MM.1S (cell line): ENCODE data around the gene MGAT5.
A peak's percentile ranks its signal among the peaks of the same experiment; 100 is the strongest.

Experiments used
- DNase-seq: peaks from one replicate; pipeline ENCODE4 v3.0.0-alpha.2; 2015
- H2AFZ ChIP-seq: fragments of 300-600 bp; sonication (generic); 2 replicates; pipeline ENCODE4 v1.6.0; 2016; ENCODE audit warnings: antibody characterized with exemption, low read length
- H3F3A ChIP-seq: fragments of 300-600 bp; sonication (generic); 2 replicates; pipeline ENCODE4 v1.6.1; 2016; ENCODE audit warnings: mild to moderate bottlenecking, antibody characterized with exemption, low read length, moderate library complexity, mixed read lengths; ENCODE audit not compliant: insufficient read depth
- H3K27ac ChIP-seq: fragments of 300-600 bp; sonication (generic); 2 replicates; pipeline ENCODE4 v1.5.1; 2016; ENCODE audit warnings: mild to moderate bottlenecking, low read length
- H3K27me3 ChIP-seq: fragments of 300-600 bp; sonication (generic); replicated peaks from 2 replicates; pipeline ENCODE4 v1.6.0; 2016; ENCODE audit warnings: low read length; ENCODE audit not compliant: insufficient read depth
- H3K36me3 ChIP-seq: fragments of 300-600 bp; sonication (generic); replicated peaks from 2 replicates; pipeline ENCODE4 v1.6.1; 2016; ENCODE audit warnings: mild to moderate bottlenecking, low read length, mixed read lengths; ENCODE audit not compliant: insufficient read depth
- H3K4me1 ChIP-seq: fragments of 300-600 bp; sonication (generic); 2 replicates; pipeline ENCODE4 v1.6.1; 2016; ENCODE audit warnings: low read length, mixed read lengths
- H3K4me2 ChIP-seq: fragments of 300-600 bp; sonication (generic); 2 replicates; pipeline ENCODE4 v1.6.0; 2016; ENCODE audit warnings: low read depth, low read length
- H3K4me3 ChIP-seq: fragments of 300-600 bp; sonication (generic); 2 replicates; pipeline ENCODE4 v1.5.1; 2016; ENCODE audit warnings: low read length, mixed read lengths
- H3K79me2 ChIP-seq: fragments of 300-600 bp; sonication (generic); 2 replicates; pipeline ENCODE4 v1.6.1; 2016; ENCODE audit warnings: mixed run types, low read length, mixed read lengths
- H3K9ac ChIP-seq: fragments of 300-600 bp; sonication (generic); 2 replicates; pipeline ENCODE4 v1.6.1; 2016; ENCODE audit warnings: low read length, mixed read lengths
- H3K9me2 ChIP-seq: fragments of 300-600 bp; sonication (generic); replicated peaks from 2 replicates; pipeline ENCODE4 v1.6.1; 2016; ENCODE audit warnings: mild to moderate bottlenecking, low read length, mixed read lengths; ENCODE audit not compliant: insufficient read depth
- H3K9me3 ChIP-seq: fragments of 300-600 bp; sonication (generic); replicated peaks from 2 replicates; pipeline ENCODE4 v1.6.1; 2016; ENCODE audit warnings: mild to moderate bottlenecking, low read length, mixed read lengths; ENCODE audit not compliant: insufficient read depth
- H4K20me1 ChIP-seq: fragments of 300-600 bp; sonication (generic); 2 replicates; pipeline ENCODE4 v1.6.1; 2016; ENCODE audit warnings: mild to moderate bottlenecking, low read length, moderate library complexity, mixed read lengths; ENCODE audit not compliant: insufficient read depth
- EZH2 ChIP-seq: fragments of 300-600 bp; sonication (generic); optimal IDR thresholded peaks from 2 replicates; pipeline ENCODE3; 2017; ENCODE audit warnings: low read depth, mild to moderate bottlenecking, antibody characterized with exemption, low read length, mixed read lengths
- EZH2phosphoT487 ChIP-seq: fragments of 300-600 bp; sonication (generic); IDR thresholded peaks from 2 replicates; pipeline ENCODE4 v1.6.1; 2018; ENCODE audit warnings: antibody characterized with exemption, low read length
- TF ChIP-seq, protein P1 (sequence below): fragments of 300-600 bp; sonication (generic); IDR thresholded peaks from 2 replicates; pipeline ENCODE4 v1.5.1; 2016; ENCODE audit warnings: antibody characterized with exemption, low read length, mixed read lengths

MGAT5 gene

DNA sequence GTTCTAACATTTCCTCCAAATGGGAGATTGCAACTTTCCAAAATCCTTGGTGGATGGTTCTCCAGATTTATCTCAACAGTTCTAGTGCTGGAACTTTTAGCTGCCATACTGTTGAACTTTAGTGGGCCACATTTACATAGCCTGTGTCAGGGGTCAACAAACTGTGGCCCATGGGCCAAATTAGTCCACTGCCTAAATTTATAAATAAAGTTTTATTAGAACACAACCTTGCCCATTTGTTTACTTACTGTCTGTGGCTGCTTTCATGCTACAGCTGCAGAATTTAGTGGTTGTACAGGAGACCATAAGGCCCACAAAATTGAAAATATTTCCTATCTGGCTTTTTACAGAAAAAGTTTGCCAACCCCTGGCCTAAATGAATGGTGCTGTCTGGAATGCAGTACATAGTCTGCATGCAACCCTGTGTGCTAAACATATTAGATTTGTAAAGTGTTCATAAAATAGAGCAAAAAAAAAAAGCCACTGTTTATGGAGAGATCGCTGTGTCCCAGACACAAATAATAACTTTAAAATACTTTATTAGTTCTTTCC, 30.3 kb downstream of the MGAT5 start:
- TF ChIP-seq EZH2phosphoT487 = no peak
- no peak for TF ChIP-seq EZH2
- TF ChIP-seq, protein P1, sequence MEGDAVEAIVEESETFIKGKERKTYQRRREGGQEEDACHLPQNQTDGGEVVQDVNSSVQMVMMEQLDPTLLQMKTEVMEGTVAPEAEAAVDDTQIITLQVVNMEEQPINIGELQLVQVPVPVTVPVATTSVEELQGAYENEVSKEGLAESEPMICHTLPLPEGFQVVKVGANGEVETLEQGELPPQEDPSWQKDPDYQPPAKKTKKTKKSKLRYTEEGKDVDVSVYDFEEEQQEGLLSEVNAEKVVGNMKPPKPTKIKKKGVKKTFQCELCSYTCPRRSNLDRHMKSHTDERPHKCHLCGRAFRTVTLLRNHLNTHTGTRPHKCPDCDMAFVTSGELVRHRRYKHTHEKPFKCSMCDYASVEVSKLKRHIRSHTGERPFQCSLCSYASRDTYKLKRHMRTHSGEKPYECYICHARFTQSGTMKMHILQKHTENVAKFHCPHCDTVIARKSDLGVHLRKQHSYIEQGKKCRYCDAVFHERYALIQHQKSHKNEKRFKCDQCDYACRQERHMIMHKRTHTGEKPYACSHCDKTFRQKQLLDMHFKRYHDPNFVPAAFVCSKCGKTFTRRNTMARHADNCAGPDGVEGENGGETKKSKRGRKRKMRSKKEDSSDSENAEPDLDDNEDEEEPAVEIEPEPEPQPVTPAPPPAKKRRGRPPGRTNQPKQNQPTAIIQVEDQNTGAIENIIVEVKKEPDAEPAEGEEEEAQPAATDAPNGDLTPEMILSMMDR = no peak
- H3K9me3 ChIP-seq = no peaks in the 10 kb centered on the region
- no peaks in the 10 kb centered on the region for H3K36me3 ChIP-seq
- H3K4me1 ChIP-seq = peaks cover 61% of the 10 kb centered on the region
- no peak overlapping the region for H3K9ac ChIP-seq
- no peaks in the 10 kb centered on the region for H3K9me2 ChIP-seq
- no peak overlapping the region for H3K4me2 ChIP-seq
- DNase-seq = no peak
- peaks cover 31% of the 10 kb centered on the region for H3F3A ChIP-seq
- no peaks in the 10 kb centered on the region for H3K27me3 ChIP-seq
- H4K20me1 ChIP-seq = peaks cover 28% of the 10 kb centered on the region
- H2AFZ ChIP-seq = no peak overlapping the region
- no peak overlapping the region for H3K4me3 ChIP-seq
- H3K27ac ChIP-seq = no peak overlapping the region
- H3K79me2 ChIP-seq = peaks cover 86% of the 10 kb centered on the region

DNA sequence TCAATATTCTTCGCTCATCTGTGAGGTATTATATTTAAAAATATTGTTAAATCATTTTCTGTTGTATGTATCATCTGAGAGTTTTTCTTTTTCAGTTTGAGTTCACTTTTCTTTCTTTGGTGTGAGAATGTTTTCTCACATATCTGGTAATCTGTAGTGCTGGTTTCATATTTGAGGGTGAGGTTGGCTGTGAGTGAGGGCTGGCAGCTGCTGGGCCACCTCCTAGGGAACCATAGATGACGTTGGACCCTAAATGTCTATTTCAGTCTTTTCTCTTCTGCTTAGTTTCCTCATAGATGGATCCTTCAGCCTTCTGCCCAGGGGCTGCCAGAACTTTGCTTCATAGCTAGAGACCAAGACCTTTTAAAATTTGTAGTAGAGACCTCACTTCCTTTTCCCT, 33.5 kb downstream of the MGAT5 start:
- no peaks in the 10 kb centered on the region for H3K9me3 ChIP-seq
- DNase-seq = peak; percentile 40
- H3F3A ChIP-seq = peaks cover 15% of the 10 kb centered on the region
- H3K79me2 ChIP-seq = peaks cover 87% of the 10 kb centered on the region
- H4K20me1 ChIP-seq = peaks cover 21% of the 10 kb centered on the region
- TF ChIP-seq EZH2phosphoT487 = no peak
- TF ChIP-seq EZH2 = no peak
- TF ChIP-seq, protein P1 = no peak
- H3K9ac ChIP-seq = no peak overlapping the region
- H3K27ac ChIP-seq = no peak overlapping the region; the same call in 1 of the 2 replicates
- no peaks in the 10 kb centered on the region for H3K27me3 ChIP-seq
- peaks cover 48% of the 10 kb centered on the region for H3K4me1 ChIP-seq
- no peak overlapping the region for H2AFZ ChIP-seq
- 0 out of 2 replicates have a peak overlapping the region, but pooled peaks have one; percentile 1 for H3K4me2 ChIP-seq
- no peak overlapping the region for H3K4me3 ChIP-seq
- H3K9me2 ChIP-seq = no peaks in the 10 kb centered on the region
- no peaks in the 10 kb centered on the region for H3K36me3 ChIP-seq

DNA sequence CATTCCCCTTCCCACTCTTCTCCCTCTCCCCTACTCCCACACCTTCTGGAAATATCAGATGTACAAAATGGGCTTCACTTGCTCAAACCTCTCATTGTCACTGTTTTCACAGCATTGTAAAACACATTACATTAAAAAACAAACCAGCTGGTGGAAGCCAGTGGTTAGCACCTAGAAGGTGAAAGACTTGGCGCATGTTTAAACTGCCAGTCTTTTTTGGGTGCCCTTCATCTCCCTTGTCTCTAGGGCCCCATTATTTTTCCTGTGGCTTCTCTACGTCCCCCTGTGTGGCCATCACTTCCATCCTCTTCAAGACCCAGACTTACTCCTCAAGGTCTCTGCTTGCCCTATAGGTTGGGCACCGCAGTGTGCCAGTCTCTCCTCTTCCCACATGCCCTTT, 34.9 kb downstream of the MGAT5 start:
- Histone ChIP-seq H3K4me3 (no peak overlapping the region), H3K9me3 (no peaks in the 10 kb centered on the region), H3K9ac (no peak overlapping the region), H3K4me1 (peaks cover 34% of the 10 kb centered on the region), H3K27ac (no peak overlapping the region), H3K9me2 (no peaks in the 10 kb centered on the region), H3F3A (no peaks in the 10 kb centered on the region), H3K27me3 (no peaks in the 10 kb centered on the region), H3K4me2 (no peak overlapping the region), H3K79me2 (peaks cover 97% of the 10 kb centered on the region), H4K20me1 (peaks cover 19% of the 10 kb centered on the region), H2AFZ (no peak overlapping the region), H3K36me3 (no peaks in the 10 kb centered on the region)
- TF ChIP-seq EZH2 = no peak
- TF ChIP-seq EZH2phosphoT487 = no peak
- TF ChIP-seq, protein P1 = no peak
- no peak for DNase-seq
